Hematopoietic multipotent progenitor cell (in vitro differentiated cells): ENCODE measurements around the gene TULP3. TPM values are rescaled to one million over a fixed set of nuclear protein-coding genes. Genes with fewer than 3 reads are reported as not detected.
A peak's percentile ranks its signal among the peaks of the same experiment; 100 is the strongest.
"Not testable (repeated sequence)": the region's sequence is repeated elsewhere in the genome, so short reads cannot be mapped to it uniquely, and the experiment has no call there.

Experiments
- DNase-seq, 3 donors: peaks; one replicate each; pipeline ENCODE4 v3.0.0-alpha.2; 2011 to 2015; ENCODE audit warnings: low read depth in 2 of 3, low spot score in 2 of 3
- total RNA-seq: library from RNA; depleted of rRNA; stranded (reverse); fragments of >200 nt; gene quantifications from one replicate; pipeline ENCODE4 v1.2.3, GENCODE V29; 2012

Gene TULP3
- total RNA-seq: 6.5 TPM

DNA sequence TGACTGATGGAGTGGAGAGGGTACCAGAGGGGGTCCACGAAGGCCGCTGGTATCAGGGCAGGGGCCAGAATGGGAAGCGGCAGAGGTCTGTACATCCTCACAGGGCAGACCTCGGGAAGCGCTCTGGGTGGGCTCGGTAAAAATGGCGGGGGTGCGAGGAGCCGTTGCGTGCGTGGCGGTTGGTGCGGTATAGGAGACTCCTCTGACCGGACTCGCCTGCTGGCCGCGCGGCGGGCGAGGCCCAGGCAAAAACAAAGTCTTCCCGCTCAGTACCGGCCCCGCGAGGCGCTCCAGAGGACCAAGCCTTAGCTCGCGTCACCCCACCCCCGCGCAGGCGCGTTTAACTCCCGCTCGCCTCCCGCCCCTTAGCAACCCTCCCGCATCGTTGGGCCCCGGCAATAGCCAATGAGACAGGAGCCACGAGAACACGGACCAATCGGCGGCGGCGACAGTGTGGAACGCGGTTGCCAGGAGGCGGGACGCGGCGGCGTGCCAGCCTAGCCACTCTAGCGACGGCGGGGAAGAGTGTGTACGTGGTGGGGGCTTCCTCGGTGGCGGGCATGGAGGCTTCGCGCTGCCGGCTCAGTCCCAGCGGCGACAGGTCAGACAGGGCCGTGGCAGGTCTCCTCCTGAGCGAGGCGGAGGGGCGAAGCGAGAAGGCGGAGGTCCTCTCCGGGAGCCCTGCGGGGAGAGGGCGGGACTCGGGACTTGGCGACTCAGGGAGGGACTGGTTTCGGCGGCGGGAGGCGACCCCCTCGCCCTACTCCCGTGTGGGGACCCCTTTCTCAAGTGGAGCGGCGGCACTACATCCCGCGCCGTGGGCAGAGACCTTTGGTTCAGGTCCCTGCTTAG, at the start of gene TULP3:
TULP3 (plus strand) TSS at position 504 of the 852 bp plus-strand sequence; CDS start at position 561, 57 bp downstream.
- DNase-seq: peak; percentile 93 to 98 (median 97)

DNA sequence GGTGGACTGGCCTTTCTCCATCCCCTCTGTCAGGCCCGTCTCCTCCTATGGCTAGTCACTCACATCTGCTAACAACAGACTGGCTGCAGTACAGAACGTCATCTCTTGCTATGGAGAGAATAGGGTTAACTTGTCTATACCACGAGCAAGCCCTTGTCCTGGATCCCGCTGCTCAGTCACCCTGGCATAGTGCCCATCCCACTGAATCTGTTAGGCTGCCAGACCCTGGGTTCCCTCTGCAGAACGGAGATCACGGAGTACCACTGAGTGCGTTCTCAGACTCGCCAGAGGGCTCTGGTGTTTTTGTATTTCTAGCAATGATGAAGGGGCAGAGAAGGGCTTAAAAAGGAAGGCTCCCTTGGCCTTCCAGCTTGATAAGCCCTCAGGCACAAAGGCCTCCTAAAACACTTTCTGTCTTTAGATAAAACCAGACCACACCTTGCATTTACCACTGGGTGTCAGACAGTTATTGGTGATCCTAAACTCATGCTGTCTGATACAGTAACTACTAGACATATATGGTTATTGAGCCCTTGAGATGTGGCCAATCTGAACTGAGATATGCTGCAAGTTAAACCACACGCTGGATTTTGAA, 49.5 kb upstream of the TULP3 start:
- no peak for DNase-seq

GRCh38 chr12:2842948-2843347, 47.7 kb upstream of the TULP3 start:
- no peak for DNase-seq

GRCh38 chr12:2844786-2845185, 45.9 kb upstream of the TULP3 start:
- no peak for DNase-seq

GRCh38 chr12:2845280-2845679, 45.4 kb upstream of the TULP3 start:
- no peak for DNase-seq

- DNase-seq: no peak
Observed at GRCh38 chr12:2851931-2852330, 38.8 kb upstream of the TULP3 start.

GRCh38 chr12:2853626-2854025, 37.1 kb upstream of the TULP3 start:
- peak in 2 of 3 donors; percentile 47 to 67 for DNase-seq

DNA sequence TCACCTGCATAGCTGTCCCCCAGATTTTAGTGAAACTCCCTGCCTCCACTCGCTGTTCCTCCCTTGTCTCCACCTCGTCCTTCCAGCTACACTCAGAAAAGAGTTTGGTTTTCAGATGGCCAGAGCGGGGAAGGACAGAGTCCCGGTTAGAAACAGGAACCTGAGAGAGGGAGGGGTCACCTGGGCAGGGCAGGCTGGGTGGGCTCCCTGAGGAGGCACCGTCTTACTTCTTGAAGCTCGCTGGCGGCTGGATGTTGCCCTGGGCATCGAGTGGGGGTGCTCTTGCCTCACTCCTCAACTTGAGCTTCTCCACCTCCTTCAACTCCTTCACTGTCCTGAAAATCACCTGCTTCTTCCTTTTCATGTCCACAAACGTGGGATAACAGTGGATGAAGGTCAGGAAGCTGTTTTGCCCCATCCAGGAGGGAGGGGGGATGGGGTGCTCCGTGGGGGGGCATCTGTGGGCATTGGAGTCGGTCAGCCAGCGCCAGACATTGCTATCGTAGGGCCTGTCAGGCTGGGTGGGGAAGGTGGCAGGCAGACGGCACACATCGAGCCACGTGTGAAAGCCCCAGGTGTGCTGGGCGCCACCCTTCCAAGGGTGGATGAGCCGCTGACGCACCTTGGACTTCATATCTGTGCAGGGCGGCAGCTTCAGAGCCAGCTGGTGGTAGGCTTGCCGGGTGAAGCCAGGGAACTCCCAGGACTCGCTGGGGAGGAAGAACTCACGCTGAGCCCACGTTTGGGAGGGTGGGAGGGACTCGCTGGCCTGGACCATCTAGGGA, 35.8 kb upstream of the TULP3 start:
- no peak for DNase-seq

- DNase-seq: no peak
Observed at GRCh38 chr12:2855546-2855945, 35.1 kb upstream of the TULP3 start.

GRCh38 chr12:2856051-2856450, 34.6 kb upstream of the TULP3 start:
- DNase-seq: no peak

- DNase-seq: no peak
Observed at GRCh38 chr12:2857021-2857431, 33.7 kb upstream of the TULP3 start, which contains the start of gene TEX52. Gene TEX52, minus strand, starts transcription at chr12:2857039. Its CDS starts 13 bp downstream, at chr12:2857026.

DNA sequence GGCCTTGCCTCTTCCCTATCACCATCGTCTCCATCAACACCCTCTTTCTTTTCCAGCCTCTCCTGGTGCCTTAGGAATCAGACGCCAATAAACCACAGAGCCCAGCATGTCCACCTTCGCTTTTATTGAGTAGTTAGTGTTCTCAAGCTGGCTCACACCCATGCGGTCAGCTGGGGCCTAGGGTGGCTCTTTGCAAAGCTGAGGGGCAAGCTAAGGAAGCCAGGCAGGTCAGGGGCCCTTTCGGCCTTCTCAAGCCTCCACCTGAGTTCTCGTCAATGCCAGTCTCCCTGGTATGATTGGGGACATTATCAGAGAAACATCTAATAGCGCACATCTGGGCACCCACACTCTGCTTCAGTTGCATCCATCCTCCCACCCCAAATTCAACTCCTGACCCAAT, 33.1 kb upstream of the TULP3 start:
- DNase-seq: no peak

GRCh38 chr12:2858334-2858733, 32.4 kb upstream of the TULP3 start:
- no peak for DNase-seq

- no peak for DNase-seq
Observed at GRCh38 chr12:2858944-2859421, 31.7 kb upstream of the TULP3 start.

DNA sequence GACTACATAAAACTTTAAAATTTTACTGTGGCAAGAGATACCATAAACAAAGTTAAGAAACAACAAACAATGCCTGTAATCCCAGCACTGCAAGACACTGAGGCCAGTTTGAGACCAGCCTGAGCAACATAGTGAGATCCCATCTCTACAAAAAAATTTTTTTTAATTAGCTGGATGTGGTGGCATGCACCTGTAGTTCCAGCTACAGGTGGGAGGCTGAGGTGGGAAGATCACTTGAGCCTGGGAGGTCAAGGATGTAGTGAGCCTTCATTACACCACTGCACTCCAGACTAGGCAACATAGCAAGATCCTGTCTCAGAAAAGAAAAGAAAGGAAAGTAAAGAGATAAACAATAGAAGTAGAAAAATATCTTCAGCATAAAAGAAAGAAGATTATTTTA, 30.5 kb upstream of the TULP3 start:
- no peak for DNase-seq

DNA sequence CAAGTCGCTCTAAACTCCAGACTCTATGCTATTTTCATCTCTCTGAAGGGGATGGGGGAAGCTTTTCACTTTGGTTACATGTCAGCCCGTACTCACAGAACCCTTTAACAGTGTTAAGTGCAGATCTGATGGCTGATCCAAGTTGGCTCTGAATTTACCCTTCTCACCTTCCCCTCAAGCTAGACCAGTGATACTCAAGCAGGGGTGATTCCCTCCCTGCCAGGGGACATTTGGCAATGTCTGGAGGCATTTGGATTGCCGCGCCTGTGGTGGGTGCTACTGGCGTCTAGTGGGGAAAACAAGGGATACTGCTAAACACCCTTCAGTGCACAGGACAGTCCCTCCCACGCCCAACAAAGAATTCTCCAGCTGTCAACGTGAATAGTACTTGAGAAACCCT, 27.8 kb upstream of the TULP3 start:
- no peak for DNase-seq

DNA sequence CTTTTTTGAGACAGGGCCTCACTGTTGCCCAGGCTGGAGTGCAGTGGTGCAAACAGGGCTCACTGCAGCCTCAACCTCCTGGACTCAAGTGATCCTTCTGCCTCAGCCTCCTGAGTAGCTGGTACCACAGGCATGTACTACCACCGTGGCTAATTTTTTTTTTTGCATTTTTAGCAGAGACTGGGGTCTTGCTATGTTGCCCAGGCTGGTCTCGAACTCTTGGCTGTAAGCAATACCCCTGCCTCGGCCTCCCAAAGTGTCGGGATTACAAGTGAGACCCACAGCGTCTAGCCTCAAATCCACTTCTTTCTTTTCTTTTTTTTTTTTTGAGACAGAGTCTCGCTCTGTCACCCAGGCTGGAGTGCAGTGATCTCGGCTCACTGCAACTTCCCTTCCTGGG, 27.3 kb upstream of the TULP3 start:
- DNase-seq: not testable (repeated sequence)

GRCh38 chr12:2864198-2864597, 26.5 kb upstream of the TULP3 start:
- DNase-seq: no peak

DNA sequence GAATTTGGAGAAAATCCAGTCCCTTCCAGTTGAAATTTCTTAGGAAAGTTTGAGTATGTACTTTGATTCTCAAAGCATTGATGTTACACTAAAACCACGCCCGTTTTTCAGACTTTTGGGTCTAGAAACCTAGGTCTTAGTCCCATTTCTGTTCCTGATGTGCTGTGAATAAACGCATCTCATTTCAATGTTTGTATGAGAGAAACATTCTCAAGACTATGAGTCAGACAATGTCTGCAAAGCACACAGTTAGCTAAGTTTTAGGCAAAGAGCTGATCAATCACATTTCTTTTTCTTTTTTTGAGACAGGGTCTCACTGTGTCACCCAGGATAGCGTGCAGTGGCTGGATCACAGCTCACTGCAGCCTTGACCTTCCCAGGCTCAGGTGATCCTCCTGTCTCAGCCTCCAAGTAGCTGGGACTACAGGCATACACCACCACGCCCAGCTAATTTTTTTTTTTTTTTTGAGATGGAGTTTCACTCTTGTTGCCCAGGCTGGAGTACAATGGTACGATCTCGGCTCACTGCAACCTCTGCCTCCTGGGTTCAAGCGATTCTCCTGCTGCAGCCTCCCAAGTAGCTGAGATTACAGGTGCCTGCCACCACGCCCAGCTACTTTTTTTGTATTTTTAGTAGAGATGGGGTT, 21.6 kb upstream of the TULP3 start:
- DNase-seq: not testable (repeated sequence)

- peak in 2 of 3 donors; percentile 10 for DNase-seq
Observed at GRCh38 chr12:2876431-2877046, 14.2 kb upstream of the TULP3 start.
